ENCODE data around the gene CCDC141.

The CCDC141 gene

GRCh38 chr2:178976351-178976750 lies 73.6 kb downstream of the CCDC141 start:
- no peak for DNase-seq (ENCODE audit: low read depth)

- DNase-seq (ENCODE audit: low read depth), result no peak
Observed at GRCh38 chr2:178962805-178963433, 87.0 kb downstream of the CCDC141 start.

GRCh38 chr2:178962152-178962551 lies 87.8 kb downstream of the CCDC141 start:
- no peak for DNase-seq (ENCODE audit: low read depth)

GRCh38 chr2:178954049-178954448 lies 95.9 kb downstream of the CCDC141 start:
- DNase-seq (ENCODE audit: low read depth), result no peak

GRCh38 chr2:178951266-178952006 lies 98.5 kb downstream of the CCDC141 start:
- DNase-seq (ENCODE audit: low read depth), result no peak

- no peak for DNase-seq (ENCODE audit: low read depth)
Observed at GRCh38 chr2:178949584-178949983, 100.4 kb downstream of the CCDC141 start.

- DNase-seq (ENCODE audit: low read depth), result no peak
Observed at GRCh38 chr2:178949151-178949550, 100.8 kb downstream of the CCDC141 start.

- no peak for DNase-seq (ENCODE audit: low read depth)
Observed at GRCh38 chr2:178947006-178947405, 102.9 kb downstream of the CCDC141 start.

GRCh38 chr2:178946494-178946893 lies 103.4 kb downstream of the CCDC141 start:
- no peak for DNase-seq (ENCODE audit: low read depth)

- DNase-seq (ENCODE audit: low read depth), result no peak
Observed at GRCh38 chr2:178943745-178944144, 106.2 kb downstream of the CCDC141 start.

- DNase-seq (ENCODE audit: low read depth), result no peak
Observed at GRCh38 chr2:178934571-178934970, 115.4 kb downstream of the CCDC141 start.

GRCh38 chr2:178933493-178933892 lies 116.4 kb downstream of the CCDC141 start:
- DNase-seq (ENCODE audit: low read depth), result no peak

- DNase-seq (ENCODE audit: low read depth), result no peak
Observed at GRCh38 chr2:178928077-178928476, 121.9 kb downstream of the CCDC141 start.

- no peak for DNase-seq (ENCODE audit: low read depth)
Observed at GRCh38 chr2:178927173-178927572, 122.8 kb downstream of the CCDC141 start.

GRCh38 chr2:178924817-178925216 lies 125.1 kb downstream of the CCDC141 start:
- DNase-seq (ENCODE audit: low read depth), result no peak

- no peak for DNase-seq (ENCODE audit: low read depth)
Observed at GRCh38 chr2:178923546-178923945, 126.4 kb downstream of the CCDC141 start.

- no peak for DNase-seq (ENCODE audit: low read depth)
Observed at GRCh38 chr2:178920916-178921513, 128.9 kb downstream of the CCDC141 start.

- no peak for DNase-seq (ENCODE audit: low read depth)
Observed at GRCh38 chr2:178917555-178917954, 132.4 kb downstream of the CCDC141 start.

- no peak for DNase-seq (ENCODE audit: low read depth)
Observed at GRCh38 chr2:178915423-178916173, 134.3 kb downstream of the CCDC141 start.

- DNase-seq (ENCODE audit: low read depth), result peak; percentile 85
Observed at GRCh38 chr2:178914259-178914849, 135.6 kb downstream of the CCDC141 start.

GRCh38 chr2:178913049-178913441 lies 136.9 kb downstream of the CCDC141 start:
- no peak for DNase-seq (ENCODE audit: low read depth)

GRCh38 chr2:178912416-178913048 lies 137.4 kb downstream of the CCDC141 start:
- DNase-seq (ENCODE audit: low read depth), result no peak
